ENCODE data around the gene PLXNB1. TPM values are rescaled to one million over a fixed set of nuclear protein-coding genes. Genes with fewer than 3 reads are reported as not detected.

The PLXNB1 gene
- total and polyA plus RNA-seq, 2 of the 13 experiments (the other 11 are each of a cell fraction or from before 2014, with no cell fraction given) = 86.0 to 143 TPM

DNA sequence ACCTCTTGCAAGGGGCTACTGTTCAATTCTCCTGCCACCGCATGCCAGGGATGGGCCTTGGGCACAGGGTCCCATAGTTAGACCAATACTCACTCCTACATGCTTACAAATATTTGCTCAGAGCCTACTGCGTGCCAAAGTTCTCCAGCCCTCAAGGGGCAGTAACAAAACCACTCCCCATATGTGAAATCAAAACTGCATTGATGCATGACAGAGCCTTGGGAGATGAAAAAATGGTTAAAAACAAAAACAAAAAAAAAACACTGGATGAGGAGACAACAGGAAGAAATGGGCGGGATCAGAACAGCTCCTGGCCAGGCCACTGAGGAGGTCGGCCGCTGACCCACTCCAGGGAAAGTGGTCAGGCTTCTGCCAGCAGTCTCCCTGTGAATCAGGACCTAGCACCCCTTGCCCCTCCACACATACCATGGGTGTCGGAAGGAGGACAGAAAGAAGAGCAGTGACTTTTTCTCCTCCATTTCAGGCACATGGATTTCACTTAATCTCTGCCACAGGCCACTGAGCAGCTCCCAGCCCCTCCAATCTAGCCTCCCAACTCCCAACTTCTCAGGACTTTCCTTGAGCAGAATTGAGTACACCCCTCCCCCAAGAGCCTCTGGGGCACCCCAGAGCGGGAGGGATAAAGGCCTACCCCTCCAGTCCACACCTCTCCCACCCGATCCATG, 2.8 kb downstream of the PLXNB1 start (continued):
- TF ChIP-seq, protein P1, sequence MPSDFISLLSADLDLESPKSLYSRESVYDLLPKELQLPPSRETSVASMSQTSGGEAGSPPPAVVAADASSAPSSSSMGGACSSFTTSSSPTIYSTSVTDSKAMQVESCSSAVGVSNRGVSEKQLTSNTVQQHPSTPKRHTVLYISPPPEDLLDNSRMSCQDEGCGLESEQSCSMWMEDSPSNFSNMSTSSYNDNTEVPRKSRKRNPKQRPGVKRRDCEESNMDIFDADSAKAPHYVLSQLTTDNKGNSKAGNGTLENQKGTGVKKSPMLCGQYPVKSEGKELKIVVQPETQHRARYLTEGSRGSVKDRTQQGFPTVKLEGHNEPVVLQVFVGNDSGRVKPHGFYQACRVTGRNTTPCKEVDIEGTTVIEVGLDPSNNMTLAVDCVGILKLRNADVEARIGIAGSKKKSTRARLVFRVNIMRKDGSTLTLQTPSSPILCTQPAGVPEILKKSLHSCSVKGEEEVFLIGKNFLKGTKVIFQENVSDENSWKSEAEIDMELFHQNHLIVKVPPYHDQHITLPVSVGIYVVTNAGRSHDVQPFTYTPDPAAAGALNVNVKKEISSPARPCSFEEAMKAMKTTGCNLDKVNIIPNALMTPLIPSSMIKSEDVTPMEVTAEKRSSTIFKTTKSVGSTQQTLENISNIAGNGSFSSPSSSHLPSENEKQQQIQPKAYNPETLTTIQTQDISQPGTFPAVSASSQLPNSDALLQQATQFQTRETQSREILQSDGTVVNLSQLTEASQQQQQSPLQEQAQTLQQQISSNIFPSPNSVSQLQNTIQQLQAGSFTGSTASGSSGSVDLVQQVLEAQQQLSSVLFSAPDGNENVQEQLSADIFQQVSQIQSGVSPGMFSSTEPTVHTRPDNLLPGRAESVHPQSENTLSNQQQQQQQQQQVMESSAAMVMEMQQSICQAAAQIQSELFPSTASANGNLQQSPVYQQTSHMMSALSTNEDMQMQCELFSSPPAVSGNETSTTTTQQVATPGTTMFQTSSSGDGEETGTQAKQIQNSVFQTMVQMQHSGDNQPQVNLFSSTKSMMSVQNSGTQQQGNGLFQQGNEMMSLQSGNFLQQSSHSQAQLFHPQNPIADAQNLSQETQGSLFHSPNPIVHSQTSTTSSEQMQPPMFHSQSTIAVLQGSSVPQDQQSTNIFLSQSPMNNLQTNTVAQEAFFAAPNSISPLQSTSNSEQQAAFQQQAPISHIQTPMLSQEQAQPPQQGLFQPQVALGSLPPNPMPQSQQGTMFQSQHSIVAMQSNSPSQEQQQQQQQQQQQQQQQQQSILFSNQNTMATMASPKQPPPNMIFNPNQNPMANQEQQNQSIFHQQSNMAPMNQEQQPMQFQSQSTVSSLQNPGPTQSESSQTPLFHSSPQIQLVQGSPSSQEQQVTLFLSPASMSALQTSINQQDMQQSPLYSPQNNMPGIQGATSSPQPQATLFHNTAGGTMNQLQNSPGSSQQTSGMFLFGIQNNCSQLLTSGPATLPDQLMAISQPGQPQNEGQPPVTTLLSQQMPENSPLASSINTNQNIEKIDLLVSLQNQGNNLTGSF (CRISPR knock-in tag; IDR thresholded peaks at IDR 0.05) = no peak
- TF ChIP-seq HDAC2 (CRISPR knock-in tag; IDR thresholded peaks at IDR 0.05) (no peak), MED8 (CRISPR knock-in tag; IDR thresholded peaks at IDR 0.05; ENCODE audit: insufficient replicate concordance) (no peak), GATA4 (IDR thresholded peaks at IDR 0.05; ENCODE audit: borderline replicate concordance, low read depth) (no peak), ZNF343 (CRISPR knock-in tag; IDR thresholded peaks at IDR 0.05) (no peak), SAP130 (CRISPR knock-in tag; IDR thresholded peaks at IDR 0.05; ENCODE audit: low read depth) (peak; percentile 71), ZFP41 (CRISPR knock-in tag; IDR thresholded peaks at IDR 0.05; ENCODE audit: borderline replicate concordance) (no peak), ZBTB3 (CRISPR knock-in tag; IDR thresholded peaks at IDR 0.05; ENCODE audit: borderline replicate concordance, low read depth) (no peak), ZNF12 (CRISPR knock-in tag; IDR thresholded peaks at IDR 0.05) (no peak), RXRB (CRISPR knock-in tag; IDR thresholded peaks at IDR 0.05; ENCODE audit: borderline replicate concordance) (no peak), ZNF790 (CRISPR knock-in tag; IDR thresholded peaks at IDR 0.05; ENCODE audit: borderline replicate concordance) (no peak), ZFP90 (CRISPR knock-in tag; IDR thresholded peaks at IDR 0.05; ENCODE audit: borderline replicate concordance) (no peak), SP4 (CRISPR knock-in tag; IDR thresholded peaks at IDR 0.05) (no peak)
- TF ChIP-seq, protein P2, sequence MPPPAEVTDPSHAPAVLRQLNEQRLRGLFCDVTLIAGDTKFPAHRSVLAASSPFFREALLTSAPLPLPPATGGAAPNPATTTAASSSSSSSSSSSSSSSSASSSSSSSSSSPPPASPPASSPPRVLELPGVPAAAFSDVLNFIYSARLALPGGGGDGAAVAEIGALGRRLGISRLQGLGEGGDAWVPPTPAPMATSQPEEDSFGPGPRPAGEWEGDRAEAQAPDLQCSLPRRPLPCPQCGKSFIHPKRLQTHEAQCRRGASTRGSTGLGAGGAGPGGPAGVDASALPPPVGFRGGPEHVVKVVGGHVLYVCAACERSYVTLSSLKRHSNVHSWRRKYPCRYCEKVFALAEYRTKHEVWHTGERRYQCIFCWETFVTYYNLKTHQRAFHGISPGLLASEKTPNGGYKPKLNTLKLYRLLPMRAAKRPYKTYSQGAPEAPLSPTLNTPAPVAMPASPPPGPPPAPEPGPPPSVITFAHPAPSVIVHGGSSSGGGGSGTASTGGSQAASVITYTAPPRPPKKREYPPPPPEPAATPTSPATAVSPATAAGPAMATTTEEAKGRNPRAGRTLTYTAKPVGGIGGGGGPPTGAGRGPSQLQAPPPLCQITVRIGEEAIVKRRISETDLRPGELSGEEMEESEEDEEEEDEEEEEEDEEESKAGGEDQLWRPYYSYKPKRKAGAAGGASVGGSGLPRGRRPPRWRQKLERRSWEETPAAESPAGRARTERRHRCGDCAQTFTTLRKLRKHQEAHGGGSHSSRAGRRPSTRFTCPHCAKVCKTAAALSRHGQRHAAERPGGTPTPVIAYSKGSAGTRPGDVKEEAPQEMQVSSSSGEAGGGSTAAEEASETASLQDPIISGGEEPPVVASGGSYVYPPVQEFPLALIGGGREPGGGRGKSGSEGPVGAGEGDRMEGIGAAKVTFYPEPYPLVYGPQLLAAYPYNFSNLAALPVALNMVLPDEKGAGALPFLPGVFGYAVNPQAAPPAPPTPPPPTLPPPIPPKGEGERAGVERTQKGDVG (CRISPR knock-in tag; IDR thresholded peaks at IDR 0.05; ENCODE audit: borderline replicate concordance) = no peak
- TF ChIP-seq, protein P3, sequence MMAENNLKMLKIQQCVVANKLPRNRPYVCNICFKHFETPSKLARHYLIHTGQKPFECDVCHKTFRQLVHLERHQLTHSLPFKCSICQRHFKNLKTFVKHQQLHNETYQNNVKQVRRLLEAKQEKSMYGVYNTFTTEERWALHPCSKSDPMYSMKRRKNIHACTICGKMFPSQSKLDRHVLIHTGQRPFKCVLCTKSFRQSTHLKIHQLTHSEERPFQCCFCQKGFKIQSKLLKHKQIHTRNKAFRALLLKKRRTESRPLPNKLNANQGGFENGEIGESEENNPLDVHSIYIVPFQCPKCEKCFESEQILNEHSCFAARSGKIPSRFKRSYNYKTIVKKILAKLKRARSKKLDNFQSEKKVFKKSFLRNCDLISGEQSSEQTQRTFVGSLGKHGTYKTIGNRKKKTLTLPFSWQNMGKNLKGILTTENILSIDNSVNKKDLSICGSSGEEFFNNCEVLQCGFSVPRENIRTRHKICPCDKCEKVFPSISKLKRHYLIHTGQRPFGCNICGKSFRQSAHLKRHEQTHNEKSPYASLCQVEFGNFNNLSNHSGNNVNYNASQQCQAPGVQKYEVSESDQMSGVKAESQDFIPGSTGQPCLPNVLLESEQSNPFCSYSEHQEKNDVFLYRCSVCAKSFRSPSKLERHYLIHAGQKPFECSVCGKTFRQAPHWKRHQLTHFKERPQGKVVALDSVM (CRISPR knock-in tag; IDR thresholded peaks at IDR 0.05) = no peak
- TF ChIP-seq, protein P4, sequence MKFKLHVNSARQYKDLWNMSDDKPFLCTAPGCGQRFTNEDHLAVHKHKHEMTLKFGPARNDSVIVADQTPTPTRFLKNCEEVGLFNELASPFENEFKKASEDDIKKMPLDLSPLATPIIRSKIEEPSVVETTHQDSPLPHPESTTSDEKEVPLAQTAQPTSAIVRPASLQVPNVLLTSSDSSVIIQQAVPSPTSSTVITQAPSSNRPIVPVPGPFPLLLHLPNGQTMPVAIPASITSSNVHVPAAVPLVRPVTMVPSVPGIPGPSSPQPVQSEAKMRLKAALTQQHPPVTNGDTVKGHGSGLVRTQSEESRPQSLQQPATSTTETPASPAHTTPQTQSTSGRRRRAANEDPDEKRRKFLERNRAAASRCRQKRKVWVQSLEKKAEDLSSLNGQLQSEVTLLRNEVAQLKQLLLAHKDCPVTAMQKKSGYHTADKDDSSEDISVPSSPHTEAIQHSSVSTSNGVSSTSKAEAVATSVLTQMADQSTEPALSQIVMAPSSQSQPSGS (CRISPR knock-in tag; IDR thresholded peaks at IDR 0.05) = peak; percentile 50; the same call in 1 of the 2 replicates

Data from HepG2 (cell line).